ENCODE data around the gene ROPN1B.

Gene ROPN1B

GRCh38 chr3:126026761-126027160 lies 57.8 kb downstream of the ROPN1B start:
- no peaks in the 10 kb centered on the region for H3K79me2 ChIP-seq (ENCODE audit: insufficient read depth, low read length)
- H3K9me2 ChIP-seq (replicated peaks; ENCODE audit: insufficient read depth, low read length): no peaks in the 10 kb centered on the region
- H3K9ac ChIP-seq (ENCODE audit: low read length): no peak overlapping the region
- H4K20me1 ChIP-seq (ENCODE audit: low read depth, low read length): no peaks in the 10 kb centered on the region
- H2AFZ ChIP-seq (ENCODE audit: low read depth, low read length, severe bottlenecking): no peak overlapping the region
- H3K9me3 ChIP-seq (ENCODE audit: insufficient read depth, low read length): peaks cover 14% of the 10 kb centered on the region; the same call in 1 of the 2 replicates
- no peak overlapping the region for H3K27ac ChIP-seq (ENCODE audit: low read depth, low read length)
- no peak overlapping the region for H3K4me3 ChIP-seq (ENCODE audit: insufficient read depth, low read length, poor library complexity, severe bottlenecking)
- TF ChIP-seq EZH2phosphoT487 (conservative IDR thresholded peaks at IDR 0.05; ENCODE audit: low read length): no peak
- TF ChIP-seq CTCF (IDR thresholded peaks at IDR 0.05; ENCODE audit: insufficient read depth, low read length, poor library complexity, severe bottlenecking): no peak
- H3F3A ChIP-seq (ENCODE audit: insufficient read depth): no peaks in the 10 kb centered on the region
- H3K36me3 ChIP-seq (ENCODE audit: low read length): no peaks in the 10 kb centered on the region
- H3K27me3 ChIP-seq (ENCODE audit: low read length): no peaks in the 10 kb centered on the region
- H3K4me2 ChIP-seq (ENCODE audit: low read depth, low read length, poor library complexity, severe bottlenecking): no peak overlapping the region

GRCh38 chr3:126028096-126028495 lies 59.1 kb downstream of the ROPN1B start:
- no peaks in the 10 kb centered on the region for H3K9me2 ChIP-seq (replicated peaks; ENCODE audit: insufficient read depth, low read length)
- H3K27me3 ChIP-seq (ENCODE audit: low read length): no peaks in the 10 kb centered on the region
- no peak overlapping the region for H3K27ac ChIP-seq (ENCODE audit: low read depth, low read length)
- no peaks in the 10 kb centered on the region for H4K20me1 ChIP-seq (ENCODE audit: low read depth, low read length)
- no peaks in the 10 kb centered on the region for H3F3A ChIP-seq (ENCODE audit: insufficient read depth)
- H3K4me3 ChIP-seq (ENCODE audit: insufficient read depth, low read length, poor library complexity, severe bottlenecking): no peak overlapping the region
- no peaks in the 10 kb centered on the region for H3K79me2 ChIP-seq (ENCODE audit: insufficient read depth, low read length)
- TF ChIP-seq CTCF (IDR thresholded peaks at IDR 0.05; ENCODE audit: insufficient read depth, low read length, poor library complexity, severe bottlenecking) (no peak), EZH2phosphoT487 (conservative IDR thresholded peaks at IDR 0.05; ENCODE audit: low read length) (no peak)
- H3K9ac ChIP-seq (ENCODE audit: low read length): no peak overlapping the region
- H2AFZ ChIP-seq (ENCODE audit: low read depth, low read length, severe bottlenecking): no peak overlapping the region
- H3K36me3 ChIP-seq (ENCODE audit: low read length): no peaks in the 10 kb centered on the region
- H3K9me3 ChIP-seq (ENCODE audit: insufficient read depth, low read length): peaks cover 14% of the 10 kb centered on the region; the same call in 1 of the 2 replicates
- H3K4me2 ChIP-seq (ENCODE audit: low read depth, low read length, poor library complexity, severe bottlenecking): no peak overlapping the region

GRCh38 chr3:126029241-126029640 lies 60.3 kb downstream of the ROPN1B start:
- no peaks in the 10 kb centered on the region for H3K27me3 ChIP-seq (ENCODE audit: low read length)

More at GRCh38 chr3:126029241-126029640, 60.3 kb downstream of the ROPN1B start:
- H3F3A ChIP-seq (ENCODE audit: insufficient read depth): no peaks in the 10 kb centered on the region
- no peak overlapping the region for H3K27ac ChIP-seq (ENCODE audit: low read depth, low read length)
- no peak overlapping the region for H3K4me3 ChIP-seq (ENCODE audit: insufficient read depth, low read length, poor library complexity, severe bottlenecking)
- peaks cover 14% of the 10 kb centered on the region; the same call in 1 of the 2 replicates for H3K9me3 ChIP-seq (ENCODE audit: insufficient read depth, low read length)
- H3K79me2 ChIP-seq (ENCODE audit: insufficient read depth, low read length): no peaks in the 10 kb centered on the region
- H3K36me3 ChIP-seq (ENCODE audit: low read length): no peaks in the 10 kb centered on the region
- no peak overlapping the region for H2AFZ ChIP-seq (ENCODE audit: low read depth, low read length, severe bottlenecking)
- TF ChIP-seq CTCF (IDR thresholded peaks at IDR 0.05; ENCODE audit: insufficient read depth, low read length, poor library complexity, severe bottlenecking) (no peak), EZH2phosphoT487 (conservative IDR thresholded peaks at IDR 0.05; ENCODE audit: low read length) (no peak)
- H3K9ac ChIP-seq (ENCODE audit: low read length): no peak overlapping the region
- H4K20me1 ChIP-seq (ENCODE audit: low read depth, low read length): no peaks in the 10 kb centered on the region
- H3K4me2 ChIP-seq (ENCODE audit: low read depth, low read length, poor library complexity, severe bottlenecking): no peak overlapping the region
- H3K9me2 ChIP-seq (replicated peaks; ENCODE audit: insufficient read depth, low read length): no peaks in the 10 kb centered on the region
